ENCODE measurements around the gene KDM4B.

KDM4B gene

DNA sequence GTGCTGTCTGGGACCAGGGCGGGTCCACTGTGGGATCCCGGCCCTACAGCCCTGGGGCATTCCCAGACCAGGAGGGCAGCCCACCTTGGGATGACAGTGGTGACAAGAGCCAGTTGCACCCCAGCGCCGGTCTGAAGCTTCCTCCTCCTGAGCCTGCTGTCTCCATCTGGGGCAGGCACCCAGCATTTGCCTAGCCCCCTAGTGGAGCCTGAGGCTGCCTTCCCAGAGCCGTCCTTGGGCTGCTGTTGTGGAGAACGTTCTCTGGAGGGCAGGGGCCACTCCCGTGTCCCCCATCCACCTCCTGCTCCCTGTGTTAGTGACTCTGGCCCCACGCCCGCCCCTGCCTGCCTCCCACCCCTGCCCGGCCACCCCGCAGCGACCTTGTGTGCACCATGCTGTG, 148.5 kb downstream of the KDM4B start:
- no peak for DNase-seq
- TF ChIP-seq GATA1 (IDR thresholded peaks at IDR 0.05; ENCODE audit: low read depth, low read length), result no peak
- TF ChIP-seq POLR2A (IDR thresholded peaks at IDR 0.05; ENCODE audit: low read length), result no peak

GRCh38 chr19:5118026-5118425, 149.1 kb downstream of the KDM4B start:
- DNase-seq, result no peak
- no peak for TF ChIP-seq POLR2A (IDR thresholded peaks at IDR 0.05; ENCODE audit: low read length)
- TF ChIP-seq GATA1 (IDR thresholded peaks at IDR 0.05; ENCODE audit: low read depth, low read length), result no peak

GRCh38 chr19:5119297-5119998, 150.5 kb downstream of the KDM4B start:
- no peak for DNase-seq
- no peak for TF ChIP-seq POLR2A (IDR thresholded peaks at IDR 0.05; ENCODE audit: low read length)
- TF ChIP-seq GATA1 (IDR thresholded peaks at IDR 0.05; ENCODE audit: low read depth, low read length), result no peak

DNA sequence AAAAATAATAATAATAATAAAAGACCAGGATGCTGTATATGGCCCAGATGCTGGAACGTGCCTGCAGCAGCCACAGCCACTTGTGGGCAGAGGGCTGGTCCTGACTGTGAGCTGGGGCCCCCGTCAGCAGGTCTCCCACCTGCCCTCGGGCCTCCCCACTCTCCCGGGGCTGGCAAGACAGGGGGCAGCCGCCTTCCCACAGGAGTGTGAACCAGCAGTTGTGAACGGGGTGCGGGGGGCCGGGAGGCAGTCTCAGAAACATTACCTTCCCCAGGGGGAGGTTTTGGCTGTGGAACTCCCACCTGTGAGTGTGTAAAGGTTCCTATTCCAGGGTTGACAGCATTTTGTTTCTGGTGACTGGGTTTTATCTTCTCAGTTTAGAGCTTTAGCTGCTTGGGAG, 151.4 kb downstream of the KDM4B start:
- DNase-seq, result no peak
- TF ChIP-seq GATA1 (IDR thresholded peaks at IDR 0.05; ENCODE audit: low read depth, low read length) (no peak), POLR2A (IDR thresholded peaks at IDR 0.05; ENCODE audit: low read length) (no peak)

GRCh38 chr19:5120833-5121232, 151.9 kb downstream of the KDM4B start:
- TF ChIP-seq POLR2A (IDR thresholded peaks at IDR 0.05; ENCODE audit: low read length) (no peak), GATA1 (IDR thresholded peaks at IDR 0.05; ENCODE audit: low read depth, low read length) (no peak)
- DNase-seq, result no peak

DNA sequence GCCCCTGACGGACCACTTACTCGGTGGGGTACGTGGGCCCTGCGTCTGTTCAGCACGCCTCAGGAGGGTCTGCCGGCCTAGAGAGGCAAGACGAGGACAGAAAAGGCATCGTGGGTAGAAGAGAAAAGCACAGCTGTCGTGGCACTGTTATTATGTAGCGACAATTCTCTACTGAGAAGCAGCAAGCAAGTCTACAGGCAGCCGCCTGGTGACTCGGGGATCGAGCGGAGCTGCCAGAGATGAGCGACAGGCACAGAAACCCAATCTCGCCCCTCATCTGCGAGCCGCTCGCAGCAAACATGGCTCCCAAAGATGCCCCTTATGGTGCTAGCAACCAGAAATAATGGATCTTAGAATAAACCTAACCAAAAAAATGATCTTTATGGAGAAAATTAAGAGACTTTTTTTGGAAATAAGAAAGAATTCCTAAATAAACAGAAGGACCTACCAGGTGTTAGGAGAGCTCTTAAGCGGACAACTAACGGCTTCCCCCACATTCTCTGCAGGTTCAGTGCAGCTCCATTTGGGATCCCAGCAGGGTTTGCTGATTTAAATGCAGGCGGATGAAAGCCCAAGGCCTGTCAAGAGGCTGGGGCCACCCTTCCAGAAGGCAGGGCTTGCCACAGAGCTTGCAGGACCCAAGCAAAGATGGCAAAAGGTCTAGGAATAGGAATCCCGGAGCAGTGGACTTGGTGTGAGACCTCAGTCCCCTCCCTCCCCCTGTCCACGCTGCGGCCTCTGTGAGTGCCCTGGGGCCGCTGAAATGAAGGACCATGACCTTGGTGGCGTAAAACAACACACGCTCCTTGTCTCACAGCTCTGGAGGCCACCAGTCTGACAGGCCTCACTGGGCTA, 152.6 kb downstream of the KDM4B start:
- TF ChIP-seq POLR2A (IDR thresholded peaks at IDR 0.05; ENCODE audit: low read length) (no peak), GATA1 (IDR thresholded peaks at IDR 0.05; ENCODE audit: low read depth, low read length) (no peak)

DNA sequence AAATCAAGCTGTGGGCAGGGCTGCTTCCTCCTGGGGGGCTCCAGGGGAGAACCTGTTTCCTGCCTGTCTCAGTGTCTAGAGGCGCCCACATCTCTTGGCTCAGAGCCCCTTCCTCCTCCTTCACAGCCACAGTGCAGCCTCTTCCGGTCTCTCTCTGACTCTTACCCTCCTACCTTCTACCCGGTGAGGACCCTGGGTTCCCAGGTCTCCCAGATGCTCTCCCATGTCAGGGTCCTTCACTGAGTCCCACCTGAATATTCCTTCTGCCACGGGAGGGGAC, 153.1 kb downstream of the KDM4B start:
- DNase-seq, result no peak
- no peak for TF ChIP-seq GATA1 (IDR thresholded peaks at IDR 0.05; ENCODE audit: low read depth, low read length)
- TF ChIP-seq POLR2A (IDR thresholded peaks at IDR 0.05; ENCODE audit: low read length), result no peak

More for the DNA sequence above, 152.6 kb downstream of the KDM4B start:
- no peak for DNase-seq

DNA sequence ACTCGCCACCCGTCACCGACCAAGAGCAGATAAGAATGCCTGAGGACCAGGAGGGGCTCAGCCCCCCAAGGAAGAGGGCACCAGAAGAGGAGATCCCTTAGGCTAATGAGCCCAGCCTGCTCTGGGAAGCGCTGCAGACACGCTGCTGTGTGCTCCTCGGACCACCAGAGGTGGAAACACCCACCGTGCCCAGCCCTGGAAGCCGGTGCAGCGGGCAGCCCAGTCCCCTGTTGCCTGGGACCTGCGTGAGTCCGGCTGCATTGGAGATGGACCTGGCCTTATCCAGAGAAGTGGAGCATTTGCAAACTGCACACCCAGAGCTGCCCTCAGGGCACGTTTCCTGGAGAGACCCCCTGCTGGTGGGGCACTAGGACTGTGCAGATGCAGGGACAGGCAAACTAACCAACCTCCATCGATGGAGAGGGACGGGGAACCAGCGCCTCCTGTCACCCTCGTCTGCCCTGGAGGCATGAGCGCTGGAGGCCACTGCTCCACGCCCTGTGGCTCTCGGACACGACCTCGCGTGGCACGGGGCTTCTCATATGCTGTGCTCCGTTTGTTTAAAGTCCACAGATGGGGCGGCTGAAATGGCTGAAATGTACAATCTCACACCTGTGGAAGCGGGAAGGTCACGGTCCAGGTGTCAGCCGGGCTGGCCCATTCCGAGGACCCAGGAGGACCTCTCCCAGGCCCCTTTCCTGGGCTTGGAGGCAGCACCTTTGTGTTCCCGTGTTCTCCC, 153.9 kb downstream of the KDM4B start:
- no peak for DNase-seq
- TF ChIP-seq GATA1 (IDR thresholded peaks at IDR 0.05; ENCODE audit: low read depth, low read length) (no peak), POLR2A (IDR thresholded peaks at IDR 0.05; ENCODE audit: low read length) (no peak)

DNA sequence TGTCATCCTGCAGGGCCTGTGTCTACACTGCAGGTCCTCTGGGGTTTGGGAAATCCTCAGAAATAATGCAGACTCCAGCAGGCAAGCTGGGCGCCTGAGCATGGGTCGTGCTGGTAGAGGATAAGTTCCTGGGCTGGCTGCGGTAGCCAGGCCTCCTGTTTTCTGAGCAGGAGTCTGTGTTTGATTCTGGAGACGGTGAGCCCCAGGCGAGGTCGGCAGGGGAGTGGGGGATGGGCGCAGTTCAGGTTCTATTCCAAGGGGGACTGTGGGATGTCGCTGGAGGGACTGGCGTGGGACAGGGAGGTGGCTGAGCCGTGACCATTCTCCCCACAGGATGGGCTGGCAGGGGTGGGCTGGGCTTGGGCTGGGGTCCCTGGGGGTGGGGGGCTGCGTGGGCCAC, 154.7 kb downstream of the KDM4B start:
- DNase-seq, result no peak
- no peak for TF ChIP-seq POLR2A (IDR thresholded peaks at IDR 0.05; ENCODE audit: low read length)
- TF ChIP-seq GATA1 (IDR thresholded peaks at IDR 0.05; ENCODE audit: low read depth, low read length), result no peak

DNA sequence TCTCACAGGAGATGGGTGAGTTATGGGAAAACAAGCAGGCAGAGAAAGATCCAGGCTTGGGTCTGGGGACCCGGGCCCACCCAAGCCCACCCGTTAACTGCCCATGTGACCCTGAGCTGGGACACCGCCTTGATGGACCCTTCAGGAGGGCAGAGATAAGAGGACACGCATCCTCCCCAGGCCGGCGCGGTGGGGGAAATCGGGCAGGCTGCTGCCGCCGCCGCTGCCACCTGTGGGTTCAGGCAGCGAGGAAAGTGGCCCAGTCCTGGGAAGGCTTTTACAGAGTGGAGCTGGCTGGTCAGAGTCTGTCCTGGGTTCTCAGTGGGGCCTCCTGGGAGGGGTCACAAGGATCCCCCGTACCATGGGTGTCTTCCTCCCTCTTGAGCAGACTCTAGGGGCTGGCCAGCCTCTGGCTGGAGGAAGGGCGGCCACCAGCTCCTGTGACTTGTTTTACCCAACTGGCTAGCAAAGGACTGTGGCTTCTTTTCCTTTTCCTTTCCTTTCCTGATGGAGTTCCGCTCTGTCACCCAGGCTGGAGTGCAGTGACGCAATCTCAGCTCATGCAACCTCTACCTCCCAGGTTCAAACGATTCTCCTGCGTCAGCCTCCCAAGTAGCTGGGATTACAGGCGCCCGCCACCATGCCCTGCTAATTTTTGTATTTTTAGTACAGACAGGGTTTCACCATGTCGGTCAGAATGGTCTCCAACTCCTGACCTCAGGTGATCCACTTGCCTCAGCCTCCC, 155.4 kb downstream of the KDM4B start:
- no peak for TF ChIP-seq POLR2A (IDR thresholded peaks at IDR 0.05; ENCODE audit: low read length)
- no peak for TF ChIP-seq GATA1 (IDR thresholded peaks at IDR 0.05; ENCODE audit: low read depth, low read length)
- no peak for DNase-seq

- TF ChIP-seq POLR2A (IDR thresholded peaks at IDR 0.05; ENCODE audit: low read length), result no peak
- no peak for TF ChIP-seq GATA1 (IDR thresholded peaks at IDR 0.05; ENCODE audit: low read depth, low read length)
- DNase-seq, result no peak
Measured at GRCh38 chr19:5125376-5125775, 156.5 kb downstream of the KDM4B start.

GRCh38 chr19:5125797-5126497, 157.0 kb downstream of the KDM4B start:
- TF ChIP-seq POLR2A (IDR thresholded peaks at IDR 0.05; ENCODE audit: low read length) (no peak), GATA1 (IDR thresholded peaks at IDR 0.05; ENCODE audit: low read depth, low read length) (no peak)
- DNase-seq, result no peak
